CD4-positive, alpha-beta T cell treated with Interleukin-15 for 4 hours (primary cell): ENCODE data around the gene NOS3.
"Not testable (repeated sequence)": the region's sequence is repeated elsewhere in the genome, so short reads cannot be mapped to it uniquely, and the experiment has no call there.

Source experiments
- DNase-seq: peaks from one replicate; pipeline ENCODE4 v3.0.0-alpha.2; 2020; ENCODE audit warnings: low spot score

Gene NOS3

DNA sequence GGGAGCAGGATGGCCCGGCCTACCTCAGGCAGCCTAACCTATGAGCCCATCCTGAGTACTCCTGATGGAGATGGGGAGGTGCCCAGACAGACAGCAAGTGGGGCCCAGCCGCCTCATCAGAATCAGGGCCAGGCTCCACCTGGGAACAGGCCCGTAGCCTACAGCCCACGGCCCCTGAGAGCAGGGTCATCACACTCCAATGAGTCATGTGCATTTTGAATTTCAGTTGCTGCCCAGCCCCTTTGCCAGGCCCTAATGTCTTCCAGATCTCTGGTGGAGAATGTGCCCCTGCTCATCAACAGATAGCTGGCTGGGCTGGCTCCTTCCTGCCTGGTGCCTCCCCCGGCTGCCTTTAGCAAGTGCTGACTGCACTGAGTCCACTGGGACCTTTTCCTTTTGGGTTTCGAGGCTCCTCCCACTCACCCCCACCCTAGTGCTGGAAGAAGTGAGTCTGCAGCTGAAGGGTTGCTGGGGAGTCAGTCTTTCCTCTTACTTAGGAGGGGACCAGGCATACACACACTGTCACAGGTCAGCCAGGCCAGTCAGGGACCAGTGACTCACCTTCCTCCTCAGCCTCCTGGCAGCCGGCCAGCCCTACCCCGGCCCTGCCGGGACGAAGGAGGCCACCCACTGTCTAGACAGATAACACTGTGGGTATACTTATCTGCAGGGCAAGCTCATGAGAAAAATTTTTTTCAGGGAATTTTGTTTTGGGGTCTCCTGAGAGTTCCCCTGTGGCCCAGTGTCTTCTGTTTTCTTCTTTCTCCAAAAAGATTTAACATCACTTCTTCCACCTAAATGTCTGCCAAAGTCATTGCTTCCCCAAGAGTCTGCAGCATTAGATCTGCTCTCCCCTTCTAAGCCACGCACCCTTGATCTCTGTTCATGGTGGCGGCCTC, 48.4 kb downstream of the NOS3 start:
- DNase-seq = peak; percentile 56

DNA sequence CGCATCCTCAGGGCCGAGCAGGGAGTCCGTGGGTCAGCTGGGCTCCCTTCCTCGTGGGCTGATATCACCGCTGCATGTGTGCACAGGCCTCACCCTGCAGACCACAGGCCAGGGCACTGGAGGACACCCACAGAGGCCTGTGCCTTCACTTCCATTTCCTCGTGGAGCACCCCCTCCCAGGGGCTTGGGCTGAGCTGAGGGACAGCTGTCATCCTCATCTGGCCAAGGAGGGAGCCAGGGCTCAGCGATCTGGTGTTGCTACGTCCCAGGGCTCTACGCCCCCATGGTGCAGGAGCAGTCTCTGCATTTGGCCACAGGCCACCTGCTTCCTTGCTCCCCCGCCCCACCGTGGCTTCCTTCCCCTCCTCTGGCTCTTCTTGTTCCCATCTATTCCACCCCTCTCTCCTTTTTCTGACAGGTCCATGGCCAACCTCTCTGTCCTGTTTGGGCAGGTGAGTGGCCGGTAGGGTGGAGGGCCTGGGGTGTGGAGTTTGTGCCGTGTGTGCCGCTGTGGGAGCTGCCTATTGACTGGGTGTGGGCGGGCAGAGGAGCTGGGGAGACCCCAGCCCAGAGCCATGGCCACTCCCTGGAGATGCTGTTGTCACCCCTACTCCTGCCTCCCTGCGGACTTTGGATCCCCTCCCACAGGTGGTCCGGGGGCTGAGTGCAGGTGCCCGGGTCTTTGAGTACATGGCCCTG, 49.2 kb downstream of the NOS3 start:
- no peak for DNase-seq

DNA sequence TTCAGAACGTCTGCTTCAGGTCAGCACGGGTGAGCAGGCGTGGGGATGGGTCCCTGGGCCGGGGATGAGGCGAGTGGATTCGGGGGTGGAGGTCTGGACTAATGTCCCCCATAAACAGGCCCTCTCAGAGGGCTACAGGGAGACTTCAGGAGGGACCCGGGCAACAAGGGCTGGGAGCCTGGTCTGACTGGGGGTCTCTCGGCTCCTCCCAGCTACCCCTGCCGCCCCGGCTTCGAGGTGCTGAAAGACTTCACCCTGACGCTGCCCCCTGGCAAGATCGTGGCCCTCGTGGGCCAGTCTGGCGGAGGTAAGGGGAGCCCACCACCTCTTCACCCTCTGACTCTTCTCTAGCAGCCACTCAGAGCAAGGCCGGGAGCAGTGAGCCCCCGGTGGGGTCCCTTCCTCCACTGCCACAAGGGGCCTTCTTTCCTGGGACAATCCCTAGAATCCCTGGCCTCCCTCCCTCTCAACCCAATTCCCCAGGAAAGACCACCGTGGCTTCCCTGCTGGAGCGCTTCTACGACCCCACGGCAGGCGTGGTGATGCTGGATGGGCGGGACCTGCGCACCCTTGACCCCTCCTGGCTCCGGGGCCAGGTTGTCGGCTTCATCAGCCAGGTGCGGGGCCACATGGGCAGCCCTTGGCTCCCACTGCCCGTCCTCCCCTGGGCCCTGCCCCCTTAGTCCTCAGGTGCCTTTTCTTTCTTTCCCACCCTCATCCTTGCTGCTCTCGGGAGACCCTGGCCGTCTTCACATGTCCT, 50.0 kb downstream of the NOS3 start:
- no peak for DNase-seq

DNA sequence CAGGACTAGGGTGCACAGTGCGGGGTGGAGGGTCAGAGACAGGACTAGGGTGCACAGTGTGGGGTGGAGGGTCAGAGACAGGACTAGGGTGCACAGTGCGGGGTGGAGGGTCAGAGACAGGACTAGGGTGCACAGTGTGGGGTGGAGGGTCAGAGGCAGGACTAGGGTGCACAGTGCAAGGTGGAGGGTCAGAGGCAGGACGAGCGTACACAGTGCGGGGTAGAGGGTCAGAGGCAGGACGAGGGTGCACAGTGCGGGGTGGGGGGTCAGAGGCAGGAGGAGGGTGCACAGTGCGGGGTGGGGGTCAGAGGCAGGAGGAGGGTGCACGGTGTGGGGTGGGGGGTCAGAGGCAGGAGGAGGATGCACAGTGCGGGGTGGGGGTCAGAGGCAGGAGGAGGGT, 52.6 kb downstream of the NOS3 start:
- DNase-seq = not testable (repeated sequence)

GRCh38 chr7:151043959-151044358, 53.1 kb downstream of the NOS3 start:
- no peak for DNase-seq

- DNase-seq = no peak
Measured at GRCh38 chr7:151045262-151045661, 54.4 kb downstream of the NOS3 start.

GRCh38 chr7:151045967-151046366, 55.1 kb downstream of the NOS3 start:
- no peak for DNase-seq

- DNase-seq = no peak
Measured at GRCh38 chr7:151046603-151047573, 56.1 kb downstream of the NOS3 start.

DNA sequence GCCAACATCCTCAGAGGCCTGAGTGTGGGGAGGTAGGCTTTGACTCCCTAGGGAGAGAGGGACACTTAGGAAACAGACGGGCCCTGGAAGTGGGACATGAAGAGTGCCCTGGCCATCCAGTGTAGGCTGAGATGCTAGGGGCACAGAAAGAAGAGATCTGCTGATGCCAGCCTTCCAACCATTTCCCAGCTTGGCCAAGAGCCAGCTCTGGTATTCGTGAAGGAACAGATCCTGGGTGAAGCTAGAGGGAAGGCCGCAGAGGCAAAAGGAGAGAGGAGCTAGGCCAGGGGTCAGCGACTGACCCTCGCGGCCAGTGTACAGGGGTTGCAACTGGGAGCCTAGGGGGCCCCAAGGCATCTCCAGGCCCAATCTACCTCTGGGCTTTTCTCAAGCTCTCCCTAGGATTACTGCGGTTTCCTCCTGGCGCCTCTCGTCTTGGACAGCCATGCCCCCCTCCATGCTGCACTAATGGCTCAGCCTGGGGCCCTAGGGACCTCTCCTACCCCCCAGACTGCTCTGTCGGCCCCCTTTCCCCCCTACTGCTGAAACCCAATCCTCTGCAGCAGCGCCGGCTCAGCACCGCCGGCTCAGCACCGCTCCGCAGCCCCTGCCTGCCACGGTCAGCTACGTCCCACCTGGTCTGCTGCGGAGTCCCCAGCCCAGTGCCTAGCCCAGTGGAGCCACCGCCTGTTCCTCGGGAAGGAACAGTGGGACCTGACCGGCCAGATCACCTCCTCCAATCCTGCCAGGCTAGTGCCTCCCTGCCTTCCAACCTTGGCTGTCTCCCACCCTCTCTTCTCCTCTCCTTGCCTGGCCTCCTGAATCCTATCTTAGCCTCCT, 57.4 kb downstream of the NOS3 start, which contains the start of gene ASIC3:
Gene ASIC3, plus strand, starts transcription at position 556 of the 840 bp plus-strand sequence. CDS start 355 bp downstream, outside the sequence.
- no peak for DNase-seq

- DNase-seq = no peak
Measured at GRCh38 chr7:151048911-151049463, 58.2 kb downstream of the NOS3 start.

DNA sequence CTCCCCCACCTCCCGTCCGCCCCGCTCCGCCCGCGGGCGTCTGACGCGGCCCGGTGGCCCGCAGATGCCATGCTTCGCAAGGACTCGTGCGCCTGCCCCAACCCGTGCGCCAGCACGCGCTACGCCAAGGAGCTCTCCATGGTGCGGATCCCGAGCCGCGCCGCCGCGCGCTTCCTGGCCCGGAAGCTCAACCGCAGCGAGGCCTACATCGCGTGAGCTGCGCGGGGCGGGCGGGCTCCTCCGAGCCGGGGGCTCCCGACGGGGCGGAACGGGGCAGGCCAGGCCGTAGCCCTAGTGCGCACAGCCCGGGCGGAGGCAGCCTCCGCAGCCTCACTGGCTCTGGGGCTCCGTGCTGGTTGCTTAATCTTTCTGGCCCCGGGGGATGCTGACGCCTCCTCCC, 60.3 kb downstream of the NOS3 start:
- peak; percentile 28 for DNase-seq

DNA sequence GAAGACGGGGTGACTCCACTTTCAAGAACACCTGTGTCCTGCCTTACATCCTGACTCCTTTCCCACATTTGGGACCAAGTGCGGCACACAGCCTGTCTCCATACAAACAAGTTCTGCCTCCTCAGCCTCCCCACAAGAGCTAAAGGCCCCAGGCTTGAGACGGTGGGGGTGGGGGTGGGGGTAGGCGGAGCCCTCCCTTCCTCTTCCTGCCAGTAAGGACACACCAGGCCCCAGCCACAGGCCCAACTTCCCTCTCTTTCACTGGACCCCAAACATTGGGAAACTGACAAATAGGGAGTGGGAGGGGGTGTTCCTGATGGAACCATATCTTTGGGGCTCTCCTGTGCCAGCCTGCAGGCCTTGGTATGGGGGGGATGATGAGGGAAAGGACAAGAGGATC, 62.3 kb downstream of the NOS3 start:
- no peak for DNase-seq

GRCh38 chr7:151053751-151054150, 62.9 kb downstream of the NOS3 start:
- no peak for DNase-seq

- no peak for DNase-seq
Measured at GRCh38 chr7:151056283-151056665, 65.5 kb downstream of the NOS3 start.

GRCh38 chr7:151056666-151057505, 66.1 kb downstream of the NOS3 start:
- no peak for DNase-seq

GRCh38 chr7:151057506-151057988, 66.7 kb downstream of the NOS3 start, which contains the start of gene CDK5:
Gene CDK5, minus strand, starts transcription at chr7:151057897. Its CDS starts 49 bp downstream, at chr7:151057848.
- no peak for DNase-seq

GRCh38 chr7:151057989-151058780, 67.4 kb downstream of the NOS3 start:
- peak; percentile 98 for DNase-seq

GRCh38 chr7:151058781-151059366, 68.1 kb downstream of the NOS3 start:
- DNase-seq = peak; percentile 7
